NT2/D1 (cell line): ENCODE data around the gene USP40.
"Not testable (repeated sequence)": the region's sequence is repeated elsewhere in the genome, so short reads cannot be mapped to it uniquely, and the experiment has no call there.

Source experiments
- DNase-seq: peaks from one replicate; pipeline ENCODE4 v3.0.0-alpha.2; 2011; ENCODE audit warnings: low read depth, low spot score
- H3K27me3 ChIP-seq: 2 replicates; pipeline ENCODE4 v1.6.0; 2011; ENCODE audit warnings: mild to moderate bottlenecking; ENCODE audit not compliant: insufficient read length, insufficient read depth
- H3K36me3 ChIP-seq: 2 replicates; pipeline ENCODE4 v1.6.1; 2011; ENCODE audit warnings: mild to moderate bottlenecking, low read length, mixed read lengths; ENCODE audit not compliant: insufficient read depth, insufficient read length
- H3K4me1 ChIP-seq: 2 replicates; pipeline ENCODE4 v1.5.1; 2011; ENCODE audit not compliant: insufficient read depth, insufficient read length
- H3K4me3 ChIP-seq: 2 replicates; pipeline ENCODE4 v1.5.1; 2011; ENCODE audit warnings: low read depth; ENCODE audit not compliant: insufficient read length
- H3K9ac ChIP-seq: 2 replicates; pipeline ENCODE4 v1.6.0; 2011; ENCODE audit warnings: low read depth; ENCODE audit not compliant: insufficient read length
- H3K9me3 ChIP-seq: 2 replicates; pipeline ENCODE4 v1.5.1; 2011; ENCODE audit warnings: mild to moderate bottlenecking, low read length; ENCODE audit not compliant: insufficient read depth
- SUZ12 ChIP-seq: IDR thresholded peaks from 2 replicates; pipeline ENCODE4 v1.6.1; 2011; ENCODE audit not compliant: insufficient read length, insufficient read depth; ENCODE audit errors: extremely low read depth
- YY1 ChIP-seq: IDR thresholded peaks from 2 replicates; pipeline ENCODE4 v1.6.1; 2011; ENCODE audit not compliant: insufficient read length, insufficient read depth
- ZNF274 ChIP-seq: IDR thresholded peaks from 2 replicates; pipeline ENCODE4 v1.6.1; 2011; ENCODE audit warnings: mild to moderate bottlenecking, low read depth, low read length

USP40 gene

GRCh38 chr2:233600386-233600785 lies 33.8 kb upstream of the USP40 start:
- TF ChIP-seq YY1 (no peak), ZNF274 (no peak), SUZ12 (no peak)
- H3K9ac ChIP-seq, result no peak overlapping the region
- no peak for DNase-seq
- H3K27me3 ChIP-seq, result no peaks in the 10 kb centered on the region
- H3K9me3 ChIP-seq, result peaks cover 23% of the 10 kb centered on the region; the same call in 1 of the 2 replicates
- H3K4me1 ChIP-seq, result no peaks in the 10 kb centered on the region
- no peak overlapping the region for H3K4me3 ChIP-seq
- no peaks in the 10 kb centered on the region for H3K36me3 ChIP-seq

- no peaks in the 10 kb centered on the region for H3K4me1 ChIP-seq
- no peak overlapping the region for H3K4me3 ChIP-seq
- H3K9ac ChIP-seq, result no peak overlapping the region
- no peak for DNase-seq
- no peaks in the 10 kb centered on the region for H3K27me3 ChIP-seq
- H3K9me3 ChIP-seq, result peaks cover 25% of the 10 kb centered on the region; the same call in 1 of the 2 replicates
- H3K36me3 ChIP-seq, result no peaks in the 10 kb centered on the region
- TF ChIP-seq SUZ12 (no peak), YY1 (no peak), ZNF274 (no peak)
These were observed 32.4 kb upstream of the USP40 start for GRCh38 chr2:233598952-233599351.

GRCh38 chr2:233597522-233597921 lies 30.9 kb upstream of the USP40 start:
- Histone ChIP-seq H3K27me3 (no peaks in the 10 kb centered on the region), H3K9ac (no peak overlapping the region), H3K4me3 (no peak overlapping the region), H3K36me3 (no peaks in the 10 kb centered on the region), H3K4me1 (no peaks in the 10 kb centered on the region), H3K9me3 (peaks cover 21% of the 10 kb centered on the region; the same call in 1 of the 2 replicates)
- DNase-seq, result no peak
- TF ChIP-seq ZNF274 (no peak), YY1 (no peak), SUZ12 (no peak)

GRCh38 chr2:233593201-233593600 lies 26.6 kb upstream of the USP40 start:
- Histone ChIP-seq H3K4me1 (no peaks in the 10 kb centered on the region), H3K9me3 (peaks cover 21% of the 10 kb centered on the region; the same call in 1 of the 2 replicates), H3K27me3 (no peaks in the 10 kb centered on the region), H3K36me3 (no peaks in the 10 kb centered on the region), H3K4me3 (no peak overlapping the region), H3K9ac (no peak overlapping the region)
- DNase-seq, result no peak
- TF ChIP-seq SUZ12 (no peak), ZNF274 (no peak), YY1 (no peak)

GRCh38 chr2:233592706-233593105 lies 26.1 kb upstream of the USP40 start:
- not testable (repeated sequence) for H3K27me3 ChIP-seq

GRCh38 chr2:233588400-233588799 lies 21.8 kb upstream of the USP40 start:
- H3K36me3 ChIP-seq, result no peaks in the 10 kb centered on the region
- H3K4me3 ChIP-seq, result no peak overlapping the region
- no peak overlapping the region for H3K9ac ChIP-seq
- no peaks in the 10 kb centered on the region for H3K4me1 ChIP-seq
- no peak for DNase-seq
- H3K27me3 ChIP-seq, result no peaks in the 10 kb centered on the region
- TF ChIP-seq ZNF274, result no peak
- TF ChIP-seq SUZ12, result no peak
- TF ChIP-seq YY1, result no peak
- peaks cover 14% of the 10 kb centered on the region; the same call in 1 of the 2 replicates for H3K9me3 ChIP-seq

More at GRCh38 chr2:233592706-233593105, 26.1 kb upstream of the USP40 start:
- not testable (repeated sequence) for H3K36me3 ChIP-seq, H3K9ac ChIP-seq, DNase-seq, H3K4me1 ChIP-seq, H3K4me3 ChIP-seq
- peaks cover 21% of the 10 kb centered on the region; the same call in 1 of the 2 replicates for H3K9me3 ChIP-seq

- Histone ChIP-seq H3K36me3 (no peaks in the 10 kb centered on the region), H3K4me3 (no peak overlapping the region), H3K27me3 (no peaks in the 10 kb centered on the region), H3K9me3 (peaks cover 14% of the 10 kb centered on the region; the same call in 1 of the 2 replicates), H3K9ac (no peak overlapping the region), H3K4me1 (no peaks in the 10 kb centered on the region)
- DNase-seq, result no peak
- no peak for TF ChIP-seq ZNF274
- TF ChIP-seq SUZ12, result no peak
- TF ChIP-seq YY1, result no peak
These were observed 17.6 kb upstream of the USP40 start for GRCh38 chr2:233584210-233584609.

- not testable (repeated sequence) for H3K4me1 ChIP-seq, H3K27me3 ChIP-seq, H3K36me3 ChIP-seq, DNase-seq
- Histone ChIP-seq H3K9me3 (peaks cover 14% of the 10 kb centered on the region; the same call in 1 of the 2 replicates), H3K4me3 (peak overlapping the region; percentile 46), H3K9ac (peak overlapping the region; percentile 56)
These were observed 16.8 kb upstream of the USP40 start for GRCh38 chr2:233583217-233583965.

GRCh38 chr2:233577341-233577740 lies 10.8 kb upstream of the USP40 start:
- H3K27me3 ChIP-seq, H3K4me1 ChIP-seq, H3K4me3 ChIP-seq, DNase-seq, H3K36me3 ChIP-seq, H3K9ac ChIP-seq: not testable (repeated sequence)
- H3K9me3 ChIP-seq, result peaks cover 13% of the 10 kb centered on the region; the same call in 1 of the 2 replicates
